Measurements from ENCODE around the gene LIF. TPM values are rescaled to one million over a fixed set of nuclear protein-coding genes. Genes with fewer than 3 reads are reported as not detected.

The LIF gene
- total RNA-seq, 4 donors from 2014 or later, result 0.30 to 0.84 (median 0.72) TPM

GRCh38 chr22:30222321-30222720 is 24.2 kb downstream of the LIF start:
- no peak overlapping the region for H3K27ac ChIP-seq
- TF ChIP-seq CTCF (IDR thresholded peaks at IDR 0.05) (no peak), EP300 (IDR thresholded peaks at IDR 0.05) (no peak), POLR2A (IDR thresholded peaks at IDR 0.05) (no peak)
- no peak for DNase-seq (ENCODE audit: low spot score in 2 of 2)
- 85 to 89% methylated on average over 3 to 4 of the region's 4 CpGs for WGBS, 2 donors
- H3K36me3 ChIP-seq, result no peaks in the 10 kb centered on the region
- peaks cover 0 to 11% (median 0%) of the 10 kb centered on the region in 4 donors for H3K4me1 ChIP-seq
- H3K27me3 ChIP-seq, result no peaks in the 10 kb centered on the region
- H3K9me3 ChIP-seq, result no peaks in the 10 kb centered on the region
- no peak overlapping the region for H3K4me3 ChIP-seq

- DNase-seq (ENCODE audit: low spot score in 2 of 2), result no peak
- WGBS, 2 donors, result 70 to 74% methylated on average over 26 of the region's 26 CpGs
Observed at GRCh38 chr22:30221121-30221992, 25.2 kb downstream of the LIF start.

GRCh38 chr22:30220338-30221012 is 26.1 kb downstream of the LIF start:
- no peak overlapping the region for H3K4me3 ChIP-seq
- WGBS, 2 donors, result 82 to 84% methylated on average over 7 of the region's 7 CpGs
- H3K4me1 ChIP-seq, result peaks cover 0 to 11% (median 0%) of the 10 kb centered on the region in 4 donors
- no peaks in the 10 kb centered on the region for H3K36me3 ChIP-seq
- no peaks in the 10 kb centered on the region for H3K27me3 ChIP-seq
- DNase-seq (ENCODE audit: low spot score in 2 of 2), result no peak
- no peaks in the 10 kb centered on the region for H3K9me3 ChIP-seq
- H3K27ac ChIP-seq, result no peak overlapping the region
- TF ChIP-seq POLR2A (IDR thresholded peaks at IDR 0.05) (no peak), CTCF (IDR thresholded peaks at IDR 0.05) (no peak), EP300 (IDR thresholded peaks at IDR 0.05) (no peak)

More at GRCh38 chr22:30221121-30221992, 25.2 kb downstream of the LIF start:
- Histone ChIP-seq H3K27me3 (no peaks in the 10 kb centered on the region), H3K27ac (no peak overlapping the region), H3K4me3 (no peak overlapping the region), H3K36me3 (no peaks in the 10 kb centered on the region), H3K9me3 (no peaks in the 10 kb centered on the region), H3K4me1 (peaks cover 0 to 11% (median 0%) of the 10 kb centered on the region in 4 donors)
- TF ChIP-seq EP300 (IDR thresholded peaks at IDR 0.05), result no peak
- TF ChIP-seq POLR2A (IDR thresholded peaks at IDR 0.05), result no peak
- no peak for TF ChIP-seq CTCF (IDR thresholded peaks at IDR 0.05)

GRCh38 chr22:30219668-30220278 is 26.8 kb downstream of the LIF start:
- Histone ChIP-seq H3K36me3 (no peaks in the 10 kb centered on the region), H3K27me3 (no peaks in the 10 kb centered on the region), H3K27ac (no peak overlapping the region), H3K4me1 (peaks cover 0 to 11% (median 0%) of the 10 kb centered on the region in 4 donors), H3K9me3 (no peaks in the 10 kb centered on the region), H3K4me3 (no peak overlapping the region)
- no peak for DNase-seq (ENCODE audit: low spot score in 2 of 2)
- TF ChIP-seq POLR2A (IDR thresholded peaks at IDR 0.05) (no peak), EP300 (IDR thresholded peaks at IDR 0.05) (no peak), CTCF (IDR thresholded peaks at IDR 0.05) (no peak)

Data from tibial nerve (tissue), 4 donors.